K562 (cell line): ENCODE data around the gene SERTAD1. TPM values are rescaled to one million over a fixed set of nuclear protein-coding genes. Genes with fewer than 3 reads are reported as not detected.

Experiments
- TAF1 ChIP-seq: IDR thresholded peaks from 2 replicates; pipeline ENCODE4 v1.6.1; 2011; ENCODE audit warnings: mild to moderate bottlenecking, low read length, moderate library complexity; ENCODE audit not compliant: insufficient read depth, control insufficient read depth, severe bottlenecking; ENCODE audit errors: extremely low read depth
- ZNF140 ChIP-seq: fragments of 250-450 bp; sonication (Bioruptor Pico); IDR thresholded peaks from 2 replicates; pipeline ENCODE4 v1.8.0; 2021; ENCODE audit warnings: moderate library complexity, mild to moderate bottlenecking, inconsistent platforms
- ZNF445 ChIP-seq: fragments of 250-450 bp; sonication (Bioruptor Pico); IDR thresholded peaks from 2 replicates; pipeline ENCODE4 v1.4.0; 2020; ENCODE audit warnings: low read depth, mild to moderate bottlenecking, moderate library complexity
- polyA plus RNA-seq, 8 experiments: library from polyadenylated mRNA; depleted of rRNA in 4 of 8; stranded (reverse) in 5 of 8; unstranded in 3 of 8; fragments of >200 nt; fragmentation: Nextera tagmentation in 2 of 8; fragmentation: Illumina TruSeq in 1 of 8; extraction: Ambion mirVana in 2 of 8; extraction: Trizol in 1 of 8; gene quantifications; 2 replicates each; pipeline versions ENCODE4 v1.2.1 to v1.2.3, GENCODE V29; 2011 to 2014; ENCODE audit warnings: inconsistent platforms in 1 of 8, missing spikeins in 1 of 8
- total RNA-seq, 7 experiments: library from RNA; depleted of rRNA in 6 of 7; stranded (reverse); fragments of >200 nt in 6 of 7; fragmentation: Illumina TruSeq in 2 of 7; extraction: Trizol in 2 of 7; gene quantifications; 2 replicates each; pipeline versions ENCODE4 v1.2.1 to v1.2.3, GENCODE V29; 2011 to 2021; ENCODE audit warnings: low replicate concordance in 1 of 7
- TF ChIP-seq, protein P1 (sequence below), 2 experiments: fragments of 450-650 bp; IDR thresholded peaks; 2 replicates each; pipeline ENCODE4 v1.6.1; 2016; ENCODE audit warnings: mild to moderate bottlenecking in 2 of 2, borderline replicate concordance in 1 of 2, low read depth in 1 of 2, moderate library complexity in 1 of 2
- TF ChIP-seq, protein P2 (sequence below): fragments of 450-650 bp; IDR thresholded peaks from 2 replicates; pipeline ENCODE4 v1.6.1; 2016; ENCODE audit warnings: mild to moderate bottlenecking, moderate library complexity

SERTAD1 gene
- total and polyA plus RNA-seq, 9 of the 15 experiments (the other 6 are each of a cell fraction or from before 2014, with no cell fraction given), result 0.15 to 8.7 (median 4.9) TPM

DNA sequence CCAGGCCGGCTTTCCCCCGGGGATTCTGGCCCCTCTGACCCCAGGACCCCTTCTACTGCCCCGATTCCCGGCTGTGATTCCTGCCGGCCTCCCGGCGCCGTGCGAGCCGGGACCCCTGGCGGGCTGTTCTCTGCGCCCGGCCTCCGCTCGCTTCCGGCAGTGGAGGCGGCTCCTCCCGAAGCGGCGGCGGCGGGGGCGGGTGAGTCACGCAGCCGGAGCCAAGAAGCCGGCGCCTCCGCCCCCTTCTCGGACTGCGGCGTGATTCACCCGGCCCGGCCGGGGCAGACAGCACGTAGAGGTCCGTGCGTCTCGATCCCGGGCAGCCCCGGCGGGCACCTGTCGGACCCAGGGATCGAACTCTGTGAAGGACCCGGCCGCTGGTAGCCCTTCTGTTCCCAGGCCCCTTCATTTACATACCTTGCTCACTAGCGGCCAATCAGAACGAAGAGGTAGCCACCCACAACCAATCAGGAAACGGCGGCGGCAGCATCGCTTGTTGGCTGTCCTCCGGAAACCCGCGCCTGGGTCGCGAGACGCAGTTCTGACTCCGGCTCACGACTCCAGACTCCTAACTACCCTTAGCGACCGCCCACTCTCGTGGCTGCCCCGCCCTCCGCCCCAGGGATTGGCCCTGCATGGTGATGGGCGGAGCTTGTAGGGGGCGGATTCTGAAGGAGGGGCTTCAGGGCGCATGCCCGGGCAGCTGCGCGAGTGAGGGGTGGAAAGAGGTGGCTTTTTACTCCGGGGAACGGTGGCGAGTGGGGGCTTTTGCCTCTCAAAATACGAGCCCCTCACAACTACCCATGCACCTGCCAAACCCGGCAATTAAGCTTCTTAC, at the start of gene SERTAD1 (continued):
- TF ChIP-seq, protein P1, sequence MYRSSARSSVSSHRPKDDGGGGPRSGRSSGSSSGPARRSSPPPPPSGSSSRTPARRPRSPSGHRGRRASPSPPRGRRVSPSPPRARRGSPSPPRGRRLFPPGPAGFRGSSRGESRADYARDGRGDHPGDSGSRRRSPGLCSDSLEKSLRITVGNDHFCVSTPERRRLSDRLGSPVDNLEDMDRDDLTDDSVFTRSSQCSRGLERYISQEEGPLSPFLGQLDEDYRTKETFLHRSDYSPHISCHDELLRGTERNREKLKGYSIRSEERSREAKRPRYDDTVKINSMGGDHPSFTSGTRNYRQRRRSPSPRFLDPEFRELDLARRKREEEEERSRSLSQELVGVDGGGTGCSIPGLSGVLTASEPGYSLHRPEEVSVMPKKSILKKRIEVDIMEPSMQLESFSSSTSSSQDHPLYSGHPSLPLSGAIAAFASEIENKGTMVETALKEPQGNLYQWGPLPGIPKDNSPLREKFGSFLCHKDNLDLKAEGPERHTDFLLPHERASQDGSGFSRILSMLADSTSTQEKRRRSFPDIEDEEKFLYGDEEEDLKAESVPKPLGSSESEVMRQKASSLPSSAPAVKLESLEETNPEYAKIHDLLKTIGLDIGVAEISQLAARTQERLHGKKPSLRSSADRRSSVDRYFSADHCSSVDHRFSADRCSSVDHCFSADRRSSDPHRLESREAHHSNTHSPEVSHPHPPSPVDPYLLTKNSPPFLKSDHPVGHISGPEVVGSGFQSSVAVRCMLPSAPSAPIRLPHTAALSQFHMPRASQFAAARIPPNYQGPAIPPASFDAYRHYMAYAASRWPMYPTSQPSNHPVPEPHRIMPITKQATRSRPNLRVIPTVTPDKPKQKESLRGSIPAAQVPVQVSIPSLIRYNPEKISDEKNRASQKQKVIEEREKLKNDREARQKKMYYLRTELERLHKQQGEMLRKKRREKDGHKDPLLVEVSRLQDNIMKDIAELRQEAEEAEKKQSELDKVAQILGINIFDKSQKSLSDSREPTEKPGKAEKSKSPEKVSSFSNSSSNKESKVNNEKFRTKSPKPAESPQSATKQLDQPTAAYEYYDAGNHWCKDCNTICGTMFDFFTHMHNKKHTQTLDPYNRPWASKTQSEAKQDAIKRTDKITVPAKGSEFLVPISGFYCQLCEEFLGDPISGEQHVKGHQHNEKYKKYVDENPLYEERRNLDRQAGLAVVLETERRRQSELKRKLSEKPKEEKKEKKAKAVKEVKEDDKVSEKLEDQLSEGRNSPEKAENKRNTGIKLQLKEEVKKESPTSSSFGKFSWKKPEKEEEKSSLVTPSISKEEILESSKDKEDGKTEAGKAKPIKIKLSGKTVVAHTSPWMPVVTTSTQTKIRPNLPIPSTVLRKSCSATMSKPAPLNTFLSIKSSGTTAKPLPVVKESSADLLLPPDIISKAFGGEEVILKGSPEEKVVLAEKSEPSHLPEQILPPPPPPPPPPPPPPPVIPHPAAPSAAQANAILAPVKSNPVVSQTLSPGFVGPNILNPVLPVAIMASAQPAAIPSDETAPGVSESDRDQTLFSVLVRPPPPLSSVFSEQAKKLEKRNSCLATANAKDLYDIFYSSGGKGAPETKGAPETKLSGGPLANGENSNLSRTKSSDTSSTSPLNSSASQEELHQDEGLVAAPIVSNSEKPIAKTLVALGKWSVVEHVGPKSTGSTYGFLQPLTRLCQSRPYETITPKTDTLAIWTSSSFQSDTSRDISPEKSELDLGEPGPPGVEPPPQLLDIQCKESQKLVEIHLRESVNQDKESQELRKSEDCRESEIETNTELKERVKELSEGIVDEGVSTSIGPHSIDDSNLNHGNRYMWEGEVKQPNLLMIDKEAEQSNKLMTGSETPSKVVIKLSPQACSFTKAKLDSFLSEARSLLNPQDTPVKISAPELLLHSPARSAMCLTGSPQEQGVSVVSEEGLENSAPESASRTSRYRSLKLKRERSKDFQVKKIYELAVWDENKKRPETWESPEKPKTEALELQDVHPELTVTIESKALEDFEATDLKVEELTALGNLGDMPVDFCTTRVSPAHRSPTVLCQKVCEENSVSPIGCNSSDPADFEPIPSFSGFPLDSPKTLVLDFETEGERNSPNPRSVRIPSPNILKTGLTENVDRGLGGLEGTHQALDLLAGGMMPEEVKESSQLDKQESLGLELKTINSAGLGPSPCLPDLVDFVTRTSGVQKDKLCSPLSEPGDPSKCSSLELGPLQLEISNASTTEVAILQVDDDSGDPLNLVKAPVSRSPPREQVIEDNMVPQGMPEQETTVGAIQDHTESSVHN (IDR thresholded peaks at IDR 0.05; ENCODE audit: borderline replicate concordance in 1 of 2, low read depth in 1 of 2), result no peak
- TF ChIP-seq TAF1 (peak; percentile 73), ZNF140 (CRISPR knock-in tag) (no peak), ZNF445 (CRISPR knock-in tag) (no peak)
- TF ChIP-seq, protein P2, sequence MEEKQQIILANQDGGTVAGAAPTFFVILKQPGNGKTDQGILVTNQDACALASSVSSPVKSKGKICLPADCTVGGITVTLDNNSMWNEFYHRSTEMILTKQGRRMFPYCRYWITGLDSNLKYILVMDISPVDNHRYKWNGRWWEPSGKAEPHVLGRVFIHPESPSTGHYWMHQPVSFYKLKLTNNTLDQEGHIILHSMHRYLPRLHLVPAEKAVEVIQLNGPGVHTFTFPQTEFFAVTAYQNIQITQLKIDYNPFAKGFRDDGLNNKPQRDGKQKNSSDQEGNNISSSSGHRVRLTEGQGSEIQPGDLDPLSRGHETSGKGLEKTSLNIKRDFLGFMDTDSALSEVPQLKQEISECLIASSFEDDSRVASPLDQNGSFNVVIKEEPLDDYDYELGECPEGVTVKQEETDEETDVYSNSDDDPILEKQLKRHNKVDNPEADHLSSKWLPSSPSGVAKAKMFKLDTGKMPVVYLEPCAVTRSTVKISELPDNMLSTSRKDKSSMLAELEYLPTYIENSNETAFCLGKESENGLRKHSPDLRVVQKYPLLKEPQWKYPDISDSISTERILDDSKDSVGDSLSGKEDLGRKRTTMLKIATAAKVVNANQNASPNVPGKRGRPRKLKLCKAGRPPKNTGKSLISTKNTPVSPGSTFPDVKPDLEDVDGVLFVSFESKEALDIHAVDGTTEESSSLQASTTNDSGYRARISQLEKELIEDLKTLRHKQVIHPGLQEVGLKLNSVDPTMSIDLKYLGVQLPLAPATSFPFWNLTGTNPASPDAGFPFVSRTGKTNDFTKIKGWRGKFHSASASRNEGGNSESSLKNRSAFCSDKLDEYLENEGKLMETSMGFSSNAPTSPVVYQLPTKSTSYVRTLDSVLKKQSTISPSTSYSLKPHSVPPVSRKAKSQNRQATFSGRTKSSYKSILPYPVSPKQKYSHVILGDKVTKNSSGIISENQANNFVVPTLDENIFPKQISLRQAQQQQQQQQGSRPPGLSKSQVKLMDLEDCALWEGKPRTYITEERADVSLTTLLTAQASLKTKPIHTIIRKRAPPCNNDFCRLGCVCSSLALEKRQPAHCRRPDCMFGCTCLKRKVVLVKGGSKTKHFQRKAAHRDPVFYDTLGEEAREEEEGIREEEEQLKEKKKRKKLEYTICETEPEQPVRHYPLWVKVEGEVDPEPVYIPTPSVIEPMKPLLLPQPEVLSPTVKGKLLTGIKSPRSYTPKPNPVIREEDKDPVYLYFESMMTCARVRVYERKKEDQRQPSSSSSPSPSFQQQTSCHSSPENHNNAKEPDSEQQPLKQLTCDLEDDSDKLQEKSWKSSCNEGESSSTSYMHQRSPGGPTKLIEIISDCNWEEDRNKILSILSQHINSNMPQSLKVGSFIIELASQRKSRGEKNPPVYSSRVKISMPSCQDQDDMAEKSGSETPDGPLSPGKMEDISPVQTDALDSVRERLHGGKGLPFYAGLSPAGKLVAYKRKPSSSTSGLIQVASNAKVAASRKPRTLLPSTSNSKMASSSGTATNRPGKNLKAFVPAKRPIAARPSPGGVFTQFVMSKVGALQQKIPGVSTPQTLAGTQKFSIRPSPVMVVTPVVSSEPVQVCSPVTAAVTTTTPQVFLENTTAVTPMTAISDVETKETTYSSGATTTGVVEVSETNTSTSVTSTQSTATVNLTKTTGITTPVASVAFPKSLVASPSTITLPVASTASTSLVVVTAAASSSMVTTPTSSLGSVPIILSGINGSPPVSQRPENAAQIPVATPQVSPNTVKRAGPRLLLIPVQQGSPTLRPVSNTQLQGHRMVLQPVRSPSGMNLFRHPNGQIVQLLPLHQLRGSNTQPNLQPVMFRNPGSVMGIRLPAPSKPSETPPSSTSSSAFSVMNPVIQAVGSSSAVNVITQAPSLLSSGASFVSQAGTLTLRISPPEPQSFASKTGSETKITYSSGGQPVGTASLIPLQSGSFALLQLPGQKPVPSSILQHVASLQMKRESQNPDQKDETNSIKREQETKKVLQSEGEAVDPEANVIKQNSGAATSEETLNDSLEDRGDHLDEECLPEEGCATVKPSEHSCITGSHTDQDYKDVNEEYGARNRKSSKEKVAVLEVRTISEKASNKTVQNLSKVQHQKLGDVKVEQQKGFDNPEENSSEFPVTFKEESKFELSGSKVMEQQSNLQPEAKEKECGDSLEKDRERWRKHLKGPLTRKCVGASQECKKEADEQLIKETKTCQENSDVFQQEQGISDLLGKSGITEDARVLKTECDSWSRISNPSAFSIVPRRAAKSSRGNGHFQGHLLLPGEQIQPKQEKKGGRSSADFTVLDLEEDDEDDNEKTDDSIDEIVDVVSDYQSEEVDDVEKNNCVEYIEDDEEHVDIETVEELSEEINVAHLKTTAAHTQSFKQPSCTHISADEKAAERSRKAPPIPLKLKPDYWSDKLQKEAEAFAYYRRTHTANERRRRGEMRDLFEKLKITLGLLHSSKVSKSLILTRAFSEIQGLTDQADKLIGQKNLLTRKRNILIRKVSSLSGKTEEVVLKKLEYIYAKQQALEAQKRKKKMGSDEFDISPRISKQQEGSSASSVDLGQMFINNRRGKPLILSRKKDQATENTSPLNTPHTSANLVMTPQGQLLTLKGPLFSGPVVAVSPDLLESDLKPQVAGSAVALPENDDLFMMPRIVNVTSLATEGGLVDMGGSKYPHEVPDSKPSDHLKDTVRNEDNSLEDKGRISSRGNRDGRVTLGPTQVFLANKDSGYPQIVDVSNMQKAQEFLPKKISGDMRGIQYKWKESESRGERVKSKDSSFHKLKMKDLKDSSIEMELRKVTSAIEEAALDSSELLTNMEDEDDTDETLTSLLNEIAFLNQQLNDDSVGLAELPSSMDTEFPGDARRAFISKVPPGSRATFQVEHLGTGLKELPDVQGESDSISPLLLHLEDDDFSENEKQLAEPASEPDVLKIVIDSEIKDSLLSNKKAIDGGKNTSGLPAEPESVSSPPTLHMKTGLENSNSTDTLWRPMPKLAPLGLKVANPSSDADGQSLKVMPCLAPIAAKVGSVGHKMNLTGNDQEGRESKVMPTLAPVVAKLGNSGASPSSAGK, result no peak; the same call in 1 of the 2 replicates
